HG03521 (cell line): ENCODE data around the gene KLLN.
"Not testable (repeated sequence)": the region's sequence is repeated elsewhere in the genome, so short reads cannot be mapped to it uniquely, and the experiment has no call there.

ENCODE experiments used
- ATAC-seq: cut with Tn5 transposase; IDR thresholded peaks from one replicate; pipeline ENCODE4 v1.9.1; 2021; ENCODE audit warnings: mild to moderate bottlenecking, moderate library complexity; ENCODE audit not compliant: unreplicated experiment

KLLN gene

DNA sequence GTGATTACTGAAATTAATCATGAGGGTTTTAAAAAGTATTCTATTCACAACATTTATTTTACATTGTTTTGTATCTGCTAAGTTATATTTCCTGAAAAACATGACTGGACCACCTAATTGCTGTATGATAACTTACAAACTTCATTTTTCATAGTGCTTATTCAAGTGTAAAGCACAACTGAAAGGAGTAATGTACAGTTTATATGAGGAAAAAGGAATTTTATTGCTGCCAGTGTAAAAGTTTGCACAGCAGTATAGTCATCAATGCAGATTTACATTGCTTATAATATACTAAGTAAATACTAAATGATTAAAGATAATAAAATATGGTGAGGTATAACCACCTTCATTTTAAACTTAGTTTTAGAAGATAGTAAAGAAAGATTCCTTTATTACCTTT lies 4.1 kb upstream of the KLLN start:
- ATAC-seq: no peak

DNA sequence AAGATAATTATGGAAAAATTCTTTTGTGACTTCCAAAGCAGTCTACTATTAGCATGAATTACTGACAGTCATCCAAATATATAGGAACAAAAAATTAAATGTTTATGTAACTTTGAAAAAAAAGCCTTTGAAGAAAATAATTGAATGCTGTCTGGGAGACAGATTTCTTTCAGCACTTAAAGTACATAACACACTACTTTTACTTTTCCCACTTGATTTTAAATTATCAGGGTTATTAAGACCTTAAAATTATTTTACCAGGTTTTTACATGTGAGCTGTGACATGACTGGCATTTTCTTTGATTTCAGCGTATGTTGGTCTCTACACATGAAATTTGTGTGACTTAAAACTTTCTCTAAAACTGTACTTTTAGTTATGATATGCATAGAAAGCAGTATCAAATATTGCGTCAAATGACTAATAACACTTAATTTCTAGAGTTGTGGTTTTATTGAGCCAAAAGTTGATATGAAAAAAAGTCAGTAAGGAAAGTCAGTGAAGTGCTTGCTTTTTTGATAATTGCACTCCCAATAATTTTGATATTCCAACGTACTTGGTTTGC lies 3.2 kb upstream of the KLLN start:
- ATAC-seq: no peak

DNA sequence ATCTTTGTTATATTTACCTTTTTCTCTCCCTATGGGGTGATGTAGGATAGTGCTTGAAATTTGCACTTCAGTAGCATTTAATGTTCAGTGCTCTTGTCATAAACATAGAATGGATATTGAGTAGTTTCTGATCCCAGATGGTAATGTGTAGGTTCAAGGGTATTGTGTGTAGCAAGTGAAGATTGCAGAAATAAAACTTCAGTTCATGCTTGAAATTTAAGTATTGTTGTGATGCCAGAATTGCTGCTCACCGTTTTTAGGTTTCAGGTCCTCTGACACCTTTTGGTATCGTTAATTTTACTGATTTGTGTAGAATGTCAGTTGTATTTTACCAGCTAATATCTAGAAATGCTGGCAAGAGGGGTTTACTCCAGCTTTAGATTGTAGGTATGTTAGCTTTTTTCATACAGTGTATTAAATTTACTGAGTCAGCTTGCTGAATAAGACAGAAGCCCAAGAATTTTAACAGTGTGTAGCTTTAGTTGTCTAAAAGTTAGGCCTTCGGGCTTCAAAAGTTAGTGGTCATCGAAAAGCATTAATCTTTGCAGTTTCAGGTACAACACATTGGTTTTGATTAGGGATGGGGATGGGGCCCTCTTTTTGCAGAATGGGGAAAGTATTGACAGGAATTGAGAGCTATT lies 2.0 kb upstream of the KLLN start:
- ATAC-seq: no peak

DNA sequence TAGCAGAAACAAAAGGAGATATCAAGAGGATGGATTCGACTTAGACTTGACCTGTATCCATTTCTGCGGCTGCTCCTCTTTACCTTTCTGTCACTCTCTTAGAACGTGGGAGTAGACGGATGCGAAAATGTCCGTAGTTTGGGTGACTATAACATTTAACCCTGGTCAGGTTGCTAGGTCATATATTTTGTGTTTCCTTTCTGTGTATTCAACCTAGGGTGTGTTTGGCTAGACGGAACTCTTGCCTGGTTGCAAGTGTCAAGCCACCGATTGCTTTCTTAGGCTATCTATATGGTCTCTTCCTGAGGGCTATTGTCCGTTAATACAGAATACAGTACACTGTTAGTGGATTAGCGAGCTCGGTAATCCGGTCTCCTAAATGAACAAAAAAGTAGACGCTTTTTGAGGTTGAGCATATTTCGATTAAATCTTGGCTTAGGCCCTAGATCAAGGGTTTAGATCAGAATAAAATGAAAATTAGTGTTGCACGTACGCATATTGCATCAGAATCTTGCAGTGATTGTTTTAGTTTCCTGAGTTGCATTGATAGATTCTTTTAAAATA lies 1.2 kb upstream of the KLLN start:
- no peak for ATAC-seq

DNA sequence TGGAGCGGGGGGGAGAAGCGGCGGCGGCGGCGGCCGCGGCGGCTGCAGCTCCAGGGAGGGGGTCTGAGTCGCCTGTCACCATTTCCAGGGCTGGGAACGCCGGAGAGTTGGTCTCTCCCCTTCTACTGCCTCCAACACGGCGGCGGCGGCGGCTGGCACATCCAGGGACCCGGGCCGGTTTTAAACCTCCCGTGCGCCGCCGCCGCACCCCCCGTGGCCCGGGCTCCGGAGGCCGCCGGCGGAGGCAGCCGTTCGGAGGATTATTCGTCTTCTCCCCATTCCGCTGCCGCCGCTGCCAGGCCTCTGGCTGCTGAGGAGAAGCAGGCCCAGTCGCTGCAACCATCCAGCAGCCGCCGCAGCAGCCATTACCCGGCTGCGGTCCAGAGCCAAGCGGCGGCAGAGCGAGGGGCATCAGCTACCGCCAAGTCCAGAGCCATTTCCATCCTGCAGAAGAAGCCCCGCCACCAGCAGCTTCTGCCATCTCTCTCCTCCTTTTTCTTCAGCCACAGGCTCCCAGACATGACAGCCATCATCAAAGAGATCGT lies 690 bp upstream of the KLLN start:
- not testable (repeated sequence) for ATAC-seq

DNA sequence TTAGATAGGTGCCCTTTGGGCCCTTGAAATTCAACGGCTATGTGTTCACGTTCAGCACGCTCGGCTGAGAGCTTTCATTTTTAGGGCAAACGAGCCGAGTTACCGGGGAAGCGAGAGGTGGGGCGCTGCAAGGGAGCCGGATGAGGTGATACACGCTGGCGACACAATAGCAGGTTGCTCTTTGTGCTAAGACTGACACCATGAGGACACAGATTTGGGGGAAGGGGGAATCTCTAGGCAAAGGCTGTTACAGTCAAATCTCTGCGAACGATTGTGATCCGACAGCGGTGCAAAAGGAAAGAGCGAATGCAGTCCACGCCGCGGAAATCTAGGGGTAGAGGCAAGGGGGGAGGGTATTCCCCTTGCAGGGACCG lies 667 bp downstream of the KLLN start:
- peak; percentile 5 for ATAC-seq

DNA sequence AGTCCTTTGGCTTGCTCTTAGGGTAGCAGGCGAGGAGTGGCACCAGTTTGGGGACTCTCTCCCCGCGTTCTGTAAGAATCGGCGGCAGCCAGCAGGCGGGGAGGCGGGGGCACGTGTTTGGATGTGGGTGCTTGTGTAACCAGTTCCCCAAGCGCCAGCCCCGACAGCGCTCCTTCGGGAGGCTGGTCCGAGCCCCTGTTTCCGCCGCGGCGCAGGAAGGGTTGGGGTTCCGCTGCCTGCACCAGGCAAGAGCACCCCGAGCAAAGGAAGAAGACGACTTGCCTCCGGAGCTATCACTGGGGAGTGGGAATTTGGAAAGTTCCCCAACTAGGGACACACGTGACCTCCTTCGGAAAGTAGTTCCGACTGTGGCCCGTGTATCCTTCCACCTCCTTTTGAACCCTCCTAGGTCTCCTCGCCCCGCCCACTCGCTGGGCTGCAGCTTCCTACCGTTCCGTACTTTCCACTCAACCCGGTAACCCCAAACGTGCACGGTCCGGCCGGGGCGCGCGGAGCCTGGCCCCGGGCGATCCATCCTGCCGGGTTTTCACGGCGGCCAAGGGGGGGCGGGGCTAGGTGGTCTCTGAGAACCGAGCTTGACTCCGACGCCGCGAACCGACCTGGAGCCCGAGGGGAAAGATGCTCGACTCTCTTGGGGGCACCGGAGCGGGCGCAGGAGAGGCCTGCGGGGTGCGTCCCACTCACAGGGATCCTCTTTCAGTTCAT lies 1.2 kb downstream of the KLLN start:
- ATAC-seq: peak; percentile 55

DNA sequence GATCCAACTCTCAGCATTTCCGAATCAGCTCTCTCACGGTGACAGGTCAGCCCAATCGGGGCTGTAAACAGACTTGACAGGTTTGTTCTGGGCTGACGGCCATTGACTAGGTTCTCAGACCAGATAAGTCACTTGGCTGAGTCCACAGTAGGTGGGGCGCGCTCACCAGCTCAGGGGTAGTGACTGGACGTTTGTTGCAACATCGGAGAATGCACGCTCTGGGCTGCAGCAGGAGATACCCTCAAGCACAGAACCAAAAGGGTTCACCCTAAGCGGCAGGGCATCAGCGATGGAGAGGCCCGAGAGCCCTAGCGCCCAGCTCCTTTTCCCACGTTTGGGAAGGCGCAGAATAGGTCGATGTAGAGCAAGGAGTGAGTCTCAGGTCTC lies 1.8 kb downstream of the KLLN start:
- peak; percentile 14 for ATAC-seq

DNA sequence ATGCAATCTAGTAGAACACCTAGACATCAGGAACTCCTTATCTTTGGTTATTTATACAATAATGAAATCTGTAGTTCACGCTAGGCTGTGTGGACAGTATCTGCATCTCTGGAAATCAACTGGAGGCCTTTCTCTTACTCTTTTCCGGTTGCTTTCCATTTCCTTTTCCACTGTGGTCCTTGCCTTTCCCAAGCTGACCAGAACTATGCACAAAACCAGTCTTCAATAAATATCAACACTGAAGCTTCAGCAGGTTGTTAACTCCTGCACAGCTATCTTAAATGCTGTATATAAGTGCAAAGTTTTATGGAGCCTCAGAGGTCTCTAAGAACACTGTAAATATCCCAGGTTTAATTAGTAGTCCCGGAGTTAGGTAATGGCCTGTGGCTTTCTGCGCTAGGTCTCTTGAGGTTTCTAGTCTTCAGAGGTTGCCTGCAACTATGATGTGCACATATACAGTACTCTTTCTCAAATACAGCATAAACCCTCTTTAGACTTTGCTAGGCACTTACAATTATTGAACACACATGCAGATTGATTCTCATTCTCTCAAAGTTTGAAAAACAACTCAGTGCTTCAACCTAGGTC lies 2.4 kb downstream of the KLLN start:
- ATAC-seq: no peak

DNA sequence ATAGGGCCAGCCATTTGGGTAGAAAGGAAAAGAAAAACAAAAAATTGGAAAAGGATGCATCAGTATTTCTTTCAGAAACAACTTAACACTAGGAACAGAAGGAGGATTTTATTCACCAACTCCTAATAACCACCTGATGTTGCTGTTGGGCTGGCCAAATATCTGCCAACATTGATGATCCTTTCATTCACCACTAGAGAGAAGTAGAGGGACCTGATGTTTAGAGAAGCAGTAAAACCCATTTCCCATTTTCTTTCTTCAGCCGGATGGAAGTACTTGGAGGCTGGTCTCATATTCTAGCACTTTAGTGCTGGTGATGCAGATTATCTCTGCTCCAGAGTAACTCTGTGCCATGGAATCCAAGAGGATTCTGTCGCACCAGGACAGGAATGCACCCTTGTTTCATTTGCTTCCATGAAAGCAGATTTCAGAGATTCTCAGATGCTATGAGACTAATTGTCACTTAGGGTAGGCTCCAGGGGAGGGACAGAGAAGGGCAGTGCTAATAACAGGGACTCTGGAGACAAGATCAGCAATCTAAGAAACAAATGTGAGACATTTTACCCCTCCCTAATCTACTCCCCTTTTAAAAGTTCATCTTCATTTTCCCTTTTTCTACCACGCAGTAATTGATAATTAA lies 3.1 kb downstream of the KLLN start:
- no peak for ATAC-seq

DNA sequence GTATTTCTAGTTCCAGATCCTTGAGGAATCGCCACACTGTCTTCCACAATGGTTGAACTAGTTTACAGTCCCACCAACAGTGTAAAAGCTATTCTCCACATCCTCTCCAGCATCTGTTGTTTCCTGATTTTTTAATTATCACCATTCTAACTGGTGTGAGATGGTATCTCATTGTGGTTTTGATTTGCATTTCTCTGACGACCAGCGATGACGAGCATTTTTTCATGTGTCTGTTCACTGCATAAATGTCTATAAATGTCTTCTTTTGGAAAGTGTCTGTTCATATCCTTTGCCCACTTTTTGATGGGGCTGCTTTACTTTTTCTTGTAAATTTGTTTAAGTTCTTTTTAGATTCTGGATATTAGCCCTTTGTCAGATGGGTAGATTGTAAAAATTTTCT lies 7.7 kb downstream of the KLLN start:
- ATAC-seq: not testable (repeated sequence)

DNA sequence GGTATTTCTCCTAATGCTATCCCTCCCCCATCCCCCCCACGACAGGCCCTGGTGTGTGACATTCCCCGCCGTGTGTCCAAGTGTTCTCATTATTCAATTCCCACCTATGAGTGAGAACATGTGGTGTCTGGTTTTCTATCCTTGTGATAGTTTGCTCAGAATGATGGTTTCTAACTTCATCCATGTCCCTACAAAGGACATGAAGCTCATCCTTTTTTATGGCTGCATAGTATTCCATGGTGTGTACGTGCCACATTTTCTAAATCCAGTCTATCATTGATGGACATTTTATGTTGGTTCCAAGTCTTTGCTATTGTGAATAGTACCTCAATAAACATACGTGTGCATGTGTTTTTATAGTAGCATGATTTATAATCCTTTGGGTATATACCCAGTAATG lies 8.1 kb downstream of the KLLN start:
- ATAC-seq: not testable (repeated sequence)

DNA sequence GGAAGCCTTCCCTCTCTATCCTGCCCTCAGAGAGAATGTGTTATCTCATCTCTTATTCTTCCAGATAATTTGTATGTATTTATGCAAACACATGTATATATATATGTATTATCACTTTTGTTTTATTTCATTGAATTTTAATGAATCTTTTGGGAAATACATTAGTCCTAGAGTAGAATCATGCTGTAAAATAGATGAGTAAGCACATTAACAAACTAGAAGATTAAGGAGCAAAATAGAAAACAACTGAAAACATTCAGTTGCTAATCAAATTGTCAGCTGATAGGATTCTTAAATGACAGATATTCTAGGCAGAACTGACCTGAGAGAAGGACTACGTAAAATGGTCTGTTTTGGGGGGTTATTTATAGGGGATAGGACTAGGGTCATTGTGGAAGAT lies 11.2 kb downstream of the KLLN start:
- ATAC-seq: no peak

DNA sequence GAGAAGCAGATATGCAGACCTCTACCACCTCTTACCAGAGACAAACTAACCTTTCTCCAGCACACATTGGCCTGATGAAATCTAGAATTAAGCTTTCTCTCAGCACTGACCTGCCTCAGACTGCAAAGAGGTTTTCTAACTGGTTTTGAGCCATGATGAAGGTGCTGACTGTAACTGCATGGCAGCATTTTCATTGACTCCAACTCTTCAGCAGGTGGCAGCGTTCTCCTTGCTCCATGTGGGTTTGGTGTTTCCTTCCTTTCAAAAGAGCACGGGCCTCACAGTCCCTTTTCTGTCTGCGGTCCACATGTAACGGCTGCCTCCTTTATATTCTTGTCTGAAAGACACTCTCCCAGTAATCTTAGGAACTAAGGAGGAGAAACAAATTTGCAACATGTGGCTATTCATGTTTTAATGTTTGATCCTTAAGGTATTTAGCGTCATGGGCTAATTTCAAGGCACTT lies 12.6 kb downstream of the KLLN start:
- no peak for ATAC-seq

DNA sequence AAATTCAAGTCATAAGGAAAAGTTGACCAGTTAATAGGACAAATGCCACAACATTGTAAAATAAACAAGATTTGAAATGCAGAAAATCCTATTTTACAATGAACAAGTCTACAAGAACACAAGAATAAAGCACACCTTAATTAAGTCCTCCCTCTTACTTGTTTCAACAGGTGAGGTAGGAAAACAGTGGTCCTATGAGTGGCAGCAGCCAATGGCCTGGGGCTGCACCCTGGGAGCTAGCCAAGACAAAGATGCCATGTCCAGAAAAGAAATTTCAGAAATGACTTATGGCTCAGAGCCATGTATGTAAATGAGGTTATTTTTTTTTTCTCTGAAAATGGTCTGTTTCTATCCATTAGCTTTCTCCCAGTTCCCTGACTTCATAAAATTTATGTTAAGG lies 14.3 kb downstream of the KLLN start:
- ATAC-seq: no peak

DNA sequence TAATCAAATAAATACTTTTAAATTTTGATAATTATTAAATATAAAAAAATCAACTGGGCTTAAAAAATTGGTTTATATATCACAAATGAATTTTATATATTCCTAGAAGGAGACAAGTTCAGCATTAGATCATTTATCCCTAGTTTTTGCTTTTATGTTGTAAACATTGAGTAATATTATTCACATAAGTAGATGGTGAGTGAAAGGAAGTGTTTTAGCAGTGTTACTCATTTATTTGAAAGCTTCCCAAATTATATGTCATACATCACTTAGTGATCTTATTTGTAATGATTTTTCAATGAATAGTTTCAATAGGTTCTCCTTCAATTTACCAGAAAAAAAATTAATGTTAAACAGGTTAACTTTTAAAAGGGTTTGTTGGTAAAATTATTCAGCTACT lies 15.8 kb downstream of the KLLN start:
- no peak for ATAC-seq

DNA sequence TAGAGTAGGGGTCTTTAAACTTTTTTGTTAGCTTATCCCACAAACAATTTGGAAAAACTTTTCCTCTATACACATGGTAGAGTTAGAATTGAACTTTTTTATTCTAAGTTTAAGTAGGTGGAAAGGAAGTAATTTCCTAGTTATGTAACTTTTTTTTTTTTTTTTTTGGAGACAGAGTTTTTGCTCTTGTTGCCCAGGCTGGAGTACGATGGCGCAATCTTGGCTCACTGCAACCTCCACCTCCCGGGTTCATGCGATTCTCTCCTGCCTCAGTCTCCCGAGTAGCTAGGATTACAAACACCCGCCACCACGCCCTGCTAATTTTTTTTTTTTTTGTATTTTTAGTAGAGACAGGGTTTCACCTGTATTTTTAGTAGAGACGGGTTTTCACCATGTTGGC lies 16.6 kb downstream of the KLLN start:
- ATAC-seq: not testable (repeated sequence)

DNA sequence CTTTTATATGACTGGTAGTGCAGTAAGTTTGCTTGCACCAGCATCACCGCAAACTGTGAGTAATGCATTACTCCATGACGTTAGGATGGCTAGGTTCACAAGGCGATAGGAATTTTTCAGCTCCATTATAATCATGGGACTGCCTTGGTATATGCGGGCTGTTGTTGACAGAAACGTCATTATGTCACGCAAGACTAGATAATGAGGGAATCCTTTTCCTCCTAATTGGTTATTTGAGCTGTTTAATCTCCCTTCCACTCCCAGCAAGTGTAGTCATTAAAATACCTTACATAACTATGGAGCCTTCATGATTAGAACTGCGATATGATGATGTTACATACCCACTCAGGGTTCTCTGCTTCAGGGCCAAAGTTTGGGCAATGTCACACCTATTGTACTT lies 17.3 kb downstream of the KLLN start:
- ATAC-seq: no peak

DNA sequence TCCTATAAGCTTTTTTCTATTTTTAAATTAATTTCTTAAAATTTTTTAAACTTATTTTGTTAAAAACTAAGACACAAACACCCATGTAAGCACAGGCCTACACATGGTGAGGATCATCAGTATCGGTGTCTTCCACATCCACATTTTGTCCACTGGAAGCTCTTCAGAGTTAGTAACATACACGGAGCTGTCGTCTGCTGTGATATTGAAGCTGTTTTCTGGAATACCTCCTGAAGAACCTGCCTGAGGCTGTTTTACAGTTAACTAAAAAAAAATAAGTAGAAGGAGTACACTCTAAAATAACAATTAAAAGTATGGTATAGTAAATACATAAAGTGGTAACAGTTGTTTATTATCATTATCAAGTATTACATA lies 17.7 kb downstream of the KLLN start:
- no peak for ATAC-seq

DNA sequence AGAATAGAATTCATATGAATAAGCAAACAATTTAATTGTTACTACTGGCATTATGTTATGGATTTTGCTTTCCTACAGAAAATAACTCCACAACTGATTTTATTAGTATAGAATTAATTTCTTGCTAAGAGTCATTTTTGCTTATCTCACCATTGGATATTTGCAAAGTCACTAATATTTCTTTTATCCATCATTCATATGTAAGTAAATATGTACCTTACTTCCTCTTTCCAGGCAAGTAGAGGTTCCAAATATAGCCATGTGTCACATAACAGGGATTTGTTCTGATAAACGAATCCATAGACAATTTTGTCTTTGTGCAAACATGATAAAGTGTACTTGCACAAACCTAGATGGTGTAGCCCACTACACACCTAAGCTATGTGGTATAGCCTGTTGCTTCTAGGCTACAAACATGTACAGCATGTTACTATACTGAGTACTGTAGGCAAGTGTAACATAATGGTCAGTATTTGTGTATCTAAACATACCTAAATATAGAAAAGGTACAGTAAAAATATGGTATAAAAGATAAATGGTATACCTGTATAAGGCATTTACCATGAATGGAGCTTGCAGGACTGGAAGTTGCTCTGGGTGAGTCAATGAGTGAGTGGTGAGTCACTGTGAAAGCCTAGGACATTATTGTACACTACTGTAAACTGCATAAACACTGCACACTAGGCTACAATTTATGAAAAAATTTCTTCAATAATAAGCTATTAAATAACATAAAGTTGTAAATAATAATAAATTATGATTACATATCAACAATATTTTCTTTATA lies 18.3 kb downstream of the KLLN start:
- ATAC-seq: no peak
